GM20000 (cell line): ENCODE data around the gene U2AF2.
A peak's percentile ranks its signal among the peaks of the same experiment; 100 is the strongest.

Experiments
- DNase-seq: peaks from one replicate; pipeline ENCODE4 v3.0.0; 2012; ENCODE audit warnings: low spot score
- CTCF ChIP-seq: IDR thresholded peaks from 2 replicates; pipeline ENCODE4 v1.5.1; 2012; ENCODE audit warnings: mild to moderate bottlenecking, control low read depth; ENCODE audit errors: extremely low read depth, missing control alignments

U2AF2 gene

GRCh38 chr19:55674841-55675660 lies 20.2 kb downstream of the U2AF2 start, which contains the start of gene EPN1:
TSS of gene EPN1 (plus strand) at chr19:55675226. CDS start at chr19:55678628, 3,402 bp downstream.
- no peak for TF ChIP-seq CTCF
- peak; percentile 99 for DNase-seq

- no peak for DNase-seq
- no peak for TF ChIP-seq CTCF
Measured at GRCh38 chr19:55675661-55676354, 21.0 kb downstream of the U2AF2 start.

GRCh38 chr19:55676383-55676782 lies 21.5 kb downstream of the U2AF2 start:
- TF ChIP-seq CTCF: no peak
- DNase-seq: no peak

DNA sequence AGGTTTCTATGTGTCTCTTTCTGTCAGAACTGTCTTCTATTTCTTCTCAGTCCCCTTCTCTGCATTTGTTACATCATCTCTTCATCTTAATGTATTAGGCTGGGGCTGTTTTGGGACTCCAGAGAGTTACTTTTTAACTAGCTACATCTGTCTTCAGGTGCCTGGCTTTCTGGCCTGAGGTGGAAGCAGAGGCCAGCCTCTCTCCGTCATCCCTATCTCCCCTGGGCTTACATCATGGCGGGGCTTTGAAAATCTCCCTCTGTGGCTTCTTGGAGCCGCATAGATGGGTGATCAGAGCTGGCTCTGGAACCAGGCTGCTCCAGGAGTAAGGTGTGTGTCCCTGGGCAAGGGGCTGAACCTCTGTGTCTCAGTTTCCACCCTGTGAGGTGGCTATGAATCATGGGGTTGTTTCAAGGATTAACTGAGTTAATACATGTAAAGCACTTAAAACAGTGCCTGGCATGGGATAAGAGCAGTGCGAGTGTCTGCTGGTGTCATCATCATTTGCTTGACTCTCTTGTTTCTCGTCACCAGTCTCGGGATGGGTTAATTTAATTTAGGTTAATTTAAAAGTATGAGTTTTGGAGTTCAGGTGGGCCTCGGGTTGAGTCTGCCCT lies 22.2 kb downstream of the U2AF2 start:
- no peak for TF ChIP-seq CTCF
- DNase-seq: no peak

GRCh38 chr19:55677572-55678028 lies 22.8 kb downstream of the U2AF2 start:
- no peak for DNase-seq
- no peak for TF ChIP-seq CTCF

- peak; percentile 88 for DNase-seq
- TF ChIP-seq CTCF: no peak
Measured at GRCh38 chr19:55678121-55678671, 23.4 kb downstream of the U2AF2 start.
